ENCODE results near the gene PSEN2.

- no peak for TF ChIP-seq CTCF (IDR thresholded peaks at IDR 0.05)
- TF ChIP-seq EP300 (IDR thresholded peaks at IDR 0.05) = no peak
- no peak for TF ChIP-seq POLR2A (IDR thresholded peaks at IDR 0.05)
- no peak for TF ChIP-seq POLR2AphosphoS5 (IDR thresholded peaks at IDR 0.05)
Measured at GRCh38 chr1:226877669-226878068, 7.3 kb downstream of the PSEN2 start.

Data from upper lobe of left lung (tissue), 4 donors.